ENCODE data around the gene ELAVL2.
A peak's percentile ranks its signal among the peaks of the same experiment; 100 is the strongest.

The ELAVL2 gene

DNA sequence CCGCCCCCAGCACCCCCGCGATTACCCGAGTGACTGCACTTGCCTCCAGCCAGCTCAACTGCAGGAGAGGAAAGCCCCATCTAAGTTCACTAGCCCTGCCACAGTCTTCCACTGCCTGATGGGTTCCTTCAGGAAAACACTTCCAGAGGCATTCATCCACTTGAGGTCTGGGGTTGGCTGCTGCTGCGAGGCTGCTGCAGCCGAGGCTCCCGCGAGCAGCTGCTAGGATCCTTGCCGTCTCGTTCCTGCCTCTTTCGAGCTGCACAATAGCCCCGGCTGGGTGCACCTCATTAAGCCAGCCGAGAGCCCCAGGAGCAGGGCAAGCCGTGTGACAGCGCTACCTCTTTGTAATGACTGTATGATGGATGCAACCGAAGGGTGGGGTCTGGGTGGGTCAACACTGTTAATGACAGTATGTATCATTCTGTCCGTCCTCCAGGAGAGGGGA is 24.2 kb upstream of the ELAVL2 start:
- Histone ChIP-seq H3K4me3 (ENCODE audit: low read depth, low read length) (no peak overlapping the region), H2AFZ (no peak overlapping the region), H3K79me2 (no peaks in the 10 kb centered on the region), H3K27me3 (ENCODE audit: control insufficient read depth, insufficient read depth, low read length) (no peaks in the 10 kb centered on the region), H3K27ac (no peak overlapping the region), H3K9me3 (ENCODE audit: control insufficient read depth, low read length) (no peaks in the 10 kb centered on the region), H3K4me2 (ENCODE audit: low read length) (peak overlapping the region; percentile 9), H3K4me1 (no peaks in the 10 kb centered on the region), H3K36me3 (ENCODE audit: control insufficient read depth, insufficient read depth, low read length) (no peaks in the 10 kb centered on the region), H3K9ac (no peak overlapping the region)
- TF ChIP-seq CTCF (IDR thresholded peaks at IDR 0.05): no peak

DNA sequence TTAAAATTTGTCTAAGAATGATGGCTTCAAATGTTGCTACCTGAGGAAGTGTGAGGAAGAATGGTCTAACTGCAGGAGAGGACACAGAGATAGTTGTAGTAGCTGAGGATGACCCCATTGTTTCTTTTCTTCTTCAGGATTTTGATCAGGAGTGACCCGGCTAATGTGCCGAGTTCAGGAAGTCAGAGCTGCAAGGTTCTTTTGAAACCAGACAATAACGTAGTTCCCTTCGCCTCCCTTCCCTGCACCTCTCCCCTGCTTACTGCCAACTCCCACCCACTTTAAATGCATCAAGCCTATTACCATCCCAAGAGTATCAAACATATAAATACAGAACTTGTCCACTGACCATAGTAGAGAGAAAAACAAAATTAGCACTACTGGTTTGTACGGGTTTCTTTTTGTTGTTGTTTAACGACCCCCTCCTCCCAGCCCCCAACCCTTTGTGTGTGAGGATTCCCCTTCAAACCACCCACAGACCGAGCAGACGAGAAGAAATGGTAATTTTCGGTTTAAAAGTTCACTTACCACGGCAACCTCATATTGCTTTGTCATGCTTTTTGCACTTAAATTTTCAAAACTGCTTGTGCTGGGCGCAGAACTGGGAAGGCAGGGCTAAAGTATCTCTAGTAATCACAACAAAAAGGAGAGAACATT is 23.5 kb upstream of the ELAVL2 start:
- no peak overlapping the region for H3K27ac ChIP-seq
- H3K4me2 ChIP-seq (ENCODE audit: low read length): no peak overlapping the region
- no peaks in the 10 kb centered on the region for H3K4me1 ChIP-seq
- no peaks in the 10 kb centered on the region for H3K9me3 ChIP-seq (ENCODE audit: control insufficient read depth, low read length)
- no peak overlapping the region for H3K9ac ChIP-seq
- H3K36me3 ChIP-seq (ENCODE audit: control insufficient read depth, insufficient read depth, low read length): no peaks in the 10 kb centered on the region
- no peak overlapping the region for H2AFZ ChIP-seq
- no peak overlapping the region for H3K4me3 ChIP-seq (ENCODE audit: low read depth, low read length)
- no peak for TF ChIP-seq CTCF (IDR thresholded peaks at IDR 0.05)
- H3K79me2 ChIP-seq: no peaks in the 10 kb centered on the region
- H3K27me3 ChIP-seq (ENCODE audit: control insufficient read depth, insufficient read depth, low read length): no peaks in the 10 kb centered on the region

DNA sequence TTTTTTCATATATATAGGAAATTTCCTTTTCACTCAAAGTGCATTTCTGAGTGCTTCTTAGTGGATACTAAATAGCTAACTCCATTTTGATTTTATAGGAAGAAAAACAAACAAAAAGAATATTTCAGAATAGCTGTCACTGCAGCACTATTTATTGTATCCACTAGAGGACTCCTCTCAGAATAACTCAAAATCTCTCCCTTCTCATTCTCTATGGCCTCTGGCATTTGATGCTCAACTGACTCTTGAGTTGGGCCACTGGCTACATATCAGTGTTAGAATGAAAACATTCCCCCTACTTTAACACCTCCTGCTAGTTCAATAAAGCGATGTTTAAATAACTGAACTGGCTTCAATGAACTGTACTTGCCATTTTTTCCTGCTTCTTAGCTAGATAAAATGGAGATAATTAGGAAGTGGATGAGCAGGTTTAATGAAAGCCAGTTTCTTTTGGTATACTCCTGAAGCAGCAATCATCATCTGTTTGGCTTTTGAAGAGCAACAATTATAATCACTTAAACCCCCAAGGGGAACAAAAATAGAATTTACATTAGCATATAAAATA is 16.6 kb upstream of the ELAVL2 start:
- no peaks in the 10 kb centered on the region for H3K9me3 ChIP-seq (ENCODE audit: control insufficient read depth, low read length)
- H2AFZ ChIP-seq: no peak overlapping the region
- no peaks in the 10 kb centered on the region for H3K4me1 ChIP-seq
- no peak overlapping the region for H3K4me2 ChIP-seq (ENCODE audit: low read length)
- H3K36me3 ChIP-seq (ENCODE audit: control insufficient read depth, insufficient read depth, low read length): no peaks in the 10 kb centered on the region
- H3K79me2 ChIP-seq: no peaks in the 10 kb centered on the region
- no peaks in the 10 kb centered on the region for H3K27me3 ChIP-seq (ENCODE audit: control insufficient read depth, insufficient read depth, low read length)
- H3K4me3 ChIP-seq (ENCODE audit: low read depth, low read length): no peak overlapping the region
- no peak for TF ChIP-seq CTCF (IDR thresholded peaks at IDR 0.05)
- no peak overlapping the region for H3K27ac ChIP-seq
- H3K9ac ChIP-seq: no peak overlapping the region

DNA sequence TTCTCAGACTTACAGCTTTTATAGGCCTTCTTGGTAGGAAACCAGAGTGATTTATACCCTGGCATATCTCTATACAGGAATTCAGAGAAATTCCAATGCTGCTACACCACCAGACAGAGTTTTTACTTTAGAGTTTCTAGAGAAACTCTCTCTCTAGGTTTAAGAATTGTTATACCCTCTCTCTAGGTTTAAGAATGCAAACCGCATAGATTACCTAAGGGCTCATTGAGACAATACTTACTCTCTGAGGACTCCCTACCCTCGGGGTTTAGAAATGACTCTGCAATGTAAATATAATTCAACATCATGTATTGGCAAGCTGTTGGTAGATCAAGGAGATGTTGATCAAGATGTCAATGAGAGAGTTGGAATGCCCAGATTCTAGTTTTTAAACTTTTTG is 15.3 kb upstream of the ELAVL2 start:
- Histone ChIP-seq H3K27ac (no peak overlapping the region), H3K79me2 (no peaks in the 10 kb centered on the region), H3K27me3 (ENCODE audit: control insufficient read depth, insufficient read depth, low read length) (no peaks in the 10 kb centered on the region), H3K9ac (no peak overlapping the region), H3K4me1 (no peaks in the 10 kb centered on the region), H3K36me3 (ENCODE audit: control insufficient read depth, insufficient read depth, low read length) (no peaks in the 10 kb centered on the region), H2AFZ (no peak overlapping the region), H3K4me2 (ENCODE audit: low read length) (no peak overlapping the region), H3K4me3 (ENCODE audit: low read depth, low read length) (no peak overlapping the region), H3K9me3 (ENCODE audit: control insufficient read depth, low read length) (no peaks in the 10 kb centered on the region)
- TF ChIP-seq CTCF (IDR thresholded peaks at IDR 0.05): no peak

- Histone ChIP-seq H3K79me2 (no peaks in the 10 kb centered on the region), H3K4me3 (ENCODE audit: low read depth, low read length) (no peak overlapping the region), H3K27me3 (ENCODE audit: control insufficient read depth, insufficient read depth, low read length) (no peaks in the 10 kb centered on the region), H3K4me1 (no peaks in the 10 kb centered on the region), H3K9ac (no peak overlapping the region), H3K27ac (no peak overlapping the region), H3K9me3 (ENCODE audit: control insufficient read depth, low read length) (no peaks in the 10 kb centered on the region), H3K36me3 (ENCODE audit: control insufficient read depth, insufficient read depth, low read length) (no peaks in the 10 kb centered on the region), H3K4me2 (ENCODE audit: low read length) (no peak overlapping the region), H2AFZ (no peak overlapping the region)
- no peak for TF ChIP-seq CTCF (IDR thresholded peaks at IDR 0.05)
Measured at GRCh38 chr9:23837038-23837437, 11.0 kb upstream of the ELAVL2 start.

All from parathyroid adenoma (tissue), 2 donors.